Adrenal gland (tissue), 5 donors: ENCODE data around the gene SCYL3.

Experiments
- CTCF ChIP-seq, 6 experiments: fragments of 450-650 bp in 4 of 6; fragments of 200-600 bp in 2 of 6; sonication (generic) in 1 of 6; IDR thresholded peaks; 1 replicate in 5 of 6; 2 replicates in 1 of 6; pipeline versions ENCODE4 v1.5.1 to v1.8.0; 2016 to 2021; ENCODE audit warnings: antibody characterized with exemption in 6 of 6, mild to moderate bottlenecking in 2 of 6, moderate library complexity in 1 of 6
- POLR2A ChIP-seq, 2 donors: fragments of 450-650 bp; IDR thresholded peaks; one replicate each; pipeline ENCODE4 v1.6.1; 2017; ENCODE audit warnings: antibody characterized with exemption in 2 of 2, mild to moderate bottlenecking in 2 of 2, moderate library complexity in 1 of 2
- donor health status: DM: no; HTN: no; CAD: no.

GRCh38 chr1:169835647-169836046 lies 58.0 kb downstream of the SCYL3 start:
- TF ChIP-seq CTCF (IDR thresholded peaks at IDR 0.05) (no peak), POLR2A (IDR thresholded peaks at IDR 0.05) (no peak)
